SJSA1 (cell line): ENCODE data around the gene MYLK2. TPM values are rescaled to one million over a fixed set of nuclear protein-coding genes. Genes with fewer than 3 reads are reported as not detected.

ENCODE experiments used
- DNase-seq, 2 experiments: peaks; one replicate each; pipeline ENCODE4 v3.0.0-alpha.2; 2015 to 2020; ENCODE audit warnings: low spot score in 2 of 2, low read depth in 1 of 2
- H3K27ac ChIP-seq: fragments of 250-450 bp; sonication (Bioruptor Pico); 2 replicates; pipeline ENCODE4 v1.5.1; 2020; ENCODE audit warnings: mild to moderate bottlenecking, moderate library complexity
- H3K27me3 ChIP-seq: fragments of 250-450 bp; sonication (Bioruptor Pico); replicated peaks from 2 replicates; pipeline ENCODE4 v1.5.1; 2020; ENCODE audit warnings: mild to moderate bottlenecking, moderate library complexity
- H3K36me3 ChIP-seq: fragments of 250-450 bp; sonication (Bioruptor Pico); 2 replicates; pipeline ENCODE4 v1.5.1; 2020; ENCODE audit warnings: mild to moderate bottlenecking
- H3K4me1 ChIP-seq: fragments of 250-450 bp; sonication (Bioruptor Pico); replicated peaks from 2 replicates; pipeline ENCODE4 v1.6.1; 2021; ENCODE audit warnings: mild to moderate bottlenecking
- H3K4me3 ChIP-seq: fragments of 250-450 bp; sonication (Bioruptor Pico); 2 replicates; pipeline ENCODE4 v1.5.1; 2020; ENCODE audit warnings: mild to moderate bottlenecking
- H3K9me3 ChIP-seq: fragments of 250-450 bp; sonication (Bioruptor Pico); replicated peaks from 2 replicates; pipeline ENCODE4 v1.5.1; 2020; ENCODE audit warnings: mild to moderate bottlenecking
- total RNA-seq: library from RNA; depleted of rRNA; stranded (reverse); fragments of >200 nt; shearing (Covaris generic); gene quantifications from 2 replicates; pipeline ENCODE4 v1.2.3, GENCODE V29; 2014; rRNA removed

MYLK2 gene
- total RNA-seq, 1 experiment from 2014 or later, result 0.82 TPM

DNA sequence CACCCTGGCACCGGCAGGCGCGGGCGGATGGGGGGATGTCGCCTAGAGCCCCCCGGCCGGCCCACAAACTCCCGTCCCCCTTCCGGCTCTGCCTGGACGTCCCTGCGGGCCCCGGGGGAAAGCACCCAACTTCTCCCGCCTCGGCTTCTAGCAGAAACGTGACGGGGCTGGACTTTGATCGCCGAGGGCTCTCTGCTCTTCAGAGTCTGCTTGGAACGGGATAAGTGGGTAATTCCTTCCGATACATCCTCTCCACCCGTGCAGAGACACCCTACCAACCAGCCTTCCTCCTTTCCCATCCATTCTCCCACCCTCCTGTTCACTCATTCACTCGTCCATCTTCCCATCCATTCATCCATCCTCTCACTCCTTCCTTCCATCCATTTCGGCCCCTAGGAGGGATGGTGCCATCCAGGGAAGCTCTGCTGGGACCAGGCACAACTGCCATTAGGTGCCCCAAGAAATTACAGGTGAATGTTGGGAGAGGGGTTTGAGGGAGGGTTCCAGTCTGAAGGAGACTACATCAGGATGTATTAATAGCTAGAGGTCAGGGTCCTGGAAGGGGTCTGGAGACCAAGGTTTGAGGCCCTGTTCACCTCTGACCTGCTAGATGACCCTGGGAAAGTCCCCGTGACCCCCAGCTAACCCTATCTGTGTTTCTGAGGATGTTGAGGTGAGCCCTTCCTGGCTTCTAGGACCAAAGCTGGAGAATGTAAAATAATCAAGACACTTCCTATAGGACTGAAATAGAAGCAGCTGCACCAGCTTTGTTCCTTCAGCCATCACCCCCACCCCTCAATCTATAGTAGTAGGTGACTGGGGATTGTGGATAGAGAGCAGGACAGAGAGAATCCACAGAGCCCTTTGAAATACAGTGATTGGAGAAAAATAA lies 51.8 kb downstream of the MYLK2 start:
- peaks cover 32% of the 10 kb centered on the region for H3K27me3 ChIP-seq
- DNase-seq, result peak in 1 of 2 experiments; percentile 16
- H3K9me3 ChIP-seq, result no peaks in the 10 kb centered on the region
- H3K4me3 ChIP-seq, result peak overlapping the region; percentile 54
- H3K36me3 ChIP-seq, result no peaks in the 10 kb centered on the region
- no peak overlapping the region for H3K27ac ChIP-seq
- H3K4me1 ChIP-seq, result peaks cover 15% of the 10 kb centered on the region

DNA sequence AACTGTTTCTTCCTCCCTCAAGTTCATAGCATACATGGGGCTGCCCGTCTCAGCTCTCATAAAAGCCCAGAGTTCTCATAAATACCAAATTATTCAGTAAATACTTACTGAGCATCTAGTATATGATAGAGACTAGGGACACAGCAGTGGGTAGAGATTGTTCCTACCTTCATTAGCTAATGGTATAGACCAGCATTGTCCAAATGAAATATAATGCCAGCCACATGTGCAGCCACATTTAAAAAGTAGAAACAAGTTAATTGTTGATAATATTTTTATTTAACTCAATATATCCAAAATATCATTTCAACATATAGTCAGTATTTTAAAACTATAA lies 52.4 kb downstream of the MYLK2 start:
- Histone ChIP-seq H3K27ac (no peak overlapping the region), H3K4me3 (no peak overlapping the region), H3K36me3 (no peaks in the 10 kb centered on the region), H3K27me3 (peaks cover 32% of the 10 kb centered on the region), H3K9me3 (no peaks in the 10 kb centered on the region), H3K4me1 (peaks cover 15% of the 10 kb centered on the region)
- peak in 1 of 2 experiments; percentile 8 for DNase-seq

DNA sequence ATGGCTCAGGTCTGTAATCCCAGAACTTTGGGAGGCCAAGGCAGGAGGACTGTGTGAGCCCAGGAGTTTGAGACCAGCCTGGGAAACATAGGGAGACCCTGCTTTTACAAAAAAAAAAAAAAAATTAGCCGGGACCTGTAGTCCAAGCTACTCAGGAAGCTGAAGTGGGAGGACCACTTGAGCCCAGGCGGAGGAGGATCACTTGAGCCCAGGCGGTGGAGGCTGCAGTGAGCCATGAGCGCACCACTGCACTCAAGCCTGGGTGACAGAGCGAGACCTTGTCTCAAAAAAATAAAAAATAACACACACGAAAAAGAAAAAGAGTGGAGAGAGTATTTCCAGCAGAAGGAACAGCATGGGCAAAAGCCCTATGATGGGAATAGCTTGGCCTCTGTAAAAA lies 53.2 kb downstream of the MYLK2 start:
- Histone ChIP-seq H3K4me1 (peaks cover 15% of the 10 kb centered on the region), H3K36me3 (no peaks in the 10 kb centered on the region), H3K27ac (no peak overlapping the region), H3K4me3 (no peak overlapping the region), H3K9me3 (no peaks in the 10 kb centered on the region), H3K27me3 (peaks cover 32% of the 10 kb centered on the region)
- peak in 1 of 2 experiments; percentile 5 for DNase-seq

DNA sequence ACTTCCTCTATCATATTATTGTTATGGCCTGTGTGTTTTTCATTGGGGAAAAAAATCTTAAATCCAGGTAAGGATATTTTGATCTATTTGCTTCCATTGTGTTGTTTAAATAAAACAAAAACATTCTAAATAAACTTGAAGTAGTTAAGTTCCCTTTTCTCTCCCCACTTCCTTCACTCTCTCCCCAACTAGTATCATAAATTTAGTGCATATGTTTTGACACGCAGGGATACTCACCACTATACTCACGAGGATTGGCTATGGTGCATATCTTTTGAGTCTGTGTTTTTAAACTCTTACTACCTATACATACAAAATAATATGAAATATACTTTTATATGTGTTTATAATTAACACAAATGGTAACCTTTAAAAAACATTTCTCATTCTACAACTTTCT lies 56.5 kb downstream of the MYLK2 start:
- Histone ChIP-seq H3K36me3 (no peaks in the 10 kb centered on the region), H3K4me1 (peaks cover 10% of the 10 kb centered on the region), H3K27ac (no peak overlapping the region), H3K9me3 (no peaks in the 10 kb centered on the region), H3K27me3 (peaks cover 13% of the 10 kb centered on the region), H3K4me3 (no peak overlapping the region)
- no peak for DNase-seq

DNA sequence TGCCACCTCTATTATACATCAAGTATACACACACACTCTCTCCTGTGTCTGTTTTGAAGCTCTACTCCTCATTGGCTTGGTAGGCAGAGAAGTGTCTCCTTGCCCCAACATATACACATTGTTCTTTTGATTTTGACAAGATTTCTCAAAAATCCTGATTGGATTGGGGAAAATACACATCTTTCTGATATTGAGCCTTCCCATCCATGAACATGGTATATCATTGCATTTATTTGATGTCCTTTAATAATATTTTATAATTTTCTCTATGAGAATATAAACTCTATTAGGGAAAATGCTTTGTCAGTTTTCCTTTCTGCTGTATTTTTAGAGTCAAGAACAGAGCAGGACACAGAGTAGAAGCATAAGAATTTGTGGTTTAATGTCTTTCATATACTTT lies 58.5 kb downstream of the MYLK2 start:
- Histone ChIP-seq H3K36me3 (no peaks in the 10 kb centered on the region), H3K27me3 (no peaks in the 10 kb centered on the region), H3K4me1 (peaks cover 8% of the 10 kb centered on the region; the same call in 1 of the 2 replicates), H3K9me3 (no peaks in the 10 kb centered on the region), H3K27ac (no peak overlapping the region), H3K4me3 (no peak overlapping the region)
- no peak for DNase-seq

DNA sequence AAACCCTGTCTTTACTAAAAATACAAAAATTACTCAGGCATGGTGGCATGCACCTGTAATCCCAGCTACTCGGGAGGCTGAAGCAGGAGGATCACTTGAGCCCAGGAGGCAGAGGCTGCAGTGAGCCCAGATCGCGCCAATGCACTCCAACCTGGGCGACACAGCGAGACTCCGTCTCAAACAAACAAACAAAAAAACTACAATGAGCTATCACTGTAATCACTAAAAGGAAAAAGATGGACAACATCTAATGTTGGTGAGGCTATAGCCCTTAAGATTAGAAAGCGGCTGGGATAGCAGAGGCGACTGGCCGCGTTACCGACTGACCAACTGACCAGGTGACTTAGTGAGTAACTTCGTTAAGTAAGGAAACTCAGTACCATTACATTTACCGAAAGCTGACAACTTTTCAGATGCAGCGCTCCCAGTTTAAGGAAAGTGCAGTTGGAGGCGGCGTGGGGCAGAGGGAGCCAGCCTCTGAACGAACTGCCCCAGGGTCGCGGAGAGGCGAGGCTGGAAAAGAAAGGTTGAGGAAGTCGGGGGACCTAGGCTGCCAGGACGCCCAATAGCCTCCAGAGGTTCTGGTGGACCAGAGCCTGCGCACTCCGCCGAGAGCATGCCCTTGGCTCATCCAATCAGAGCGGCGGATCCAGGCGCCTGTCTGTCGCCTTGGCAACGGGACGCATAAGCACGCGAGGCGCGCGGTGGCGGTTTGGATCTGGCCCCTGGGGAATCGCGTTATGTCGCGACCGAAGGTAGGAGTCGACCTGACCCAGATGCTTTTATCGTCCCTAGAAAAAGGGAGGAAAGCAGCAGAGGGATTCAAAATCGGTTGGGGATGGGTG lies 60.2 kb downstream of the MYLK2 start:
- Histone ChIP-seq H3K36me3 (no peaks in the 10 kb centered on the region), H3K27ac (peak overlapping the region; percentile 80), H3K27me3 (no peaks in the 10 kb centered on the region), H3K9me3 (no peaks in the 10 kb centered on the region), H3K4me3 (peak overlapping the region; percentile 43), H3K4me1 (peaks cover 8% of the 10 kb centered on the region; the same call in 1 of the 2 replicates)
- DNase-seq, result peak; percentile 92 to 95

DNA sequence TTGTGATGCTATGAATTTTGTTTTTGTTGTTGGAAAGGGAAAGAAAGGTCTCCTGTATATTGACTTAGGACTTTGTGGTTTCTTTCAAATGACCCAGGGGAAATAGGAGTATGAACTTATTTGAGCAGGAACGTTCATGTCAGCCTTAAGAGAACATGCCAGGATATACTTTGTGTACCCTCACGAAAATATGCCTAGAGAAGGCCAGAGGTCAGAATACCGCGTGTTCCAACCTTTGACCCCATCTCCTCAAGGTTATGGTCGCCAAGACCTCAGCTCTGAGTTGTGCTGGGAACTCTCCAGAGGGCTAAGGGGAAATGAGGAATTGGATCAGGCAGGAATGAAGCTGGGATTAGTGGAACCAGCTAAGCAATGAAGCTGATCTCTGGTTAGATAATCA lies 62.8 kb downstream of the MYLK2 start:
- Histone ChIP-seq H3K27me3 (no peaks in the 10 kb centered on the region), H3K27ac (no peak overlapping the region), H3K36me3 (no peaks in the 10 kb centered on the region), H3K9me3 (no peaks in the 10 kb centered on the region), H3K4me1 (peaks cover 8% of the 10 kb centered on the region; the same call in 1 of the 2 replicates), H3K4me3 (no peak overlapping the region)
- DNase-seq, result no peak

DNA sequence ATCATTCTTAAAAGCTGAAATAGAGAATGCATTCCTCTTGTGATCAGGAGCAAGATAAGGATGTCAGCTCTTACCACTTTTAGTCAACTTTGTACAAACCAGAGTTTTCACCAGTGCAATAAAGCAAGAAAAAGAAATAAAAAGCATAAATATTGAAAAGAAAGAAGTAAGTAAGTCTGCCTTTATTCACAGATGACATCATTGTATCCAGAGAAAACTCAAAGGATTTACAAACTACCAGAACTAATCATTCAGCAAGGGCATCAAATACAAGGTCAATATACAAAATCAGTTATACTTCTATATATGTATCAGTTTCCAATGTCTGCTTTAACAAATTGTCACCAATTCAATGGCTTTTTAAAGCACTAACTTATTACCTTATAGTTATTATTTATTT lies 64.7 kb downstream of the MYLK2 start:
- H3K27me3 ChIP-seq, result no peaks in the 10 kb centered on the region
- H3K9me3 ChIP-seq, result no peaks in the 10 kb centered on the region
- no peak overlapping the region for H3K4me3 ChIP-seq
- H3K36me3 ChIP-seq, result no peaks in the 10 kb centered on the region
- DNase-seq, result no peak
- H3K27ac ChIP-seq, result no peak overlapping the region
- peaks cover 8% of the 10 kb centered on the region; the same call in 1 of the 2 replicates for H3K4me1 ChIP-seq

Other genes with a start within 250 kb of the MYLK2 start
- 700 and 729 TPM in 2 replicates for gene ID1, start 214.1 kb upstream of the MYLK2 start, total RNA-seq
- gene COX4I2, start 181.4 kb upstream of the MYLK2 start, total RNA-seq, result not detected in 2 replicates
- 103 and 106 TPM in 2 replicates for gene BCL2L1, start 96.5 kb upstream of the MYLK2 start, total RNA-seq
- 212 and 238 TPM in 2 replicates for gene TPX2, start 80.1 kb upstream of the MYLK2 start, total RNA-seq
- gene FOXS1, start 26.2 kb downstream of the MYLK2 start, total RNA-seq, result 0.25 and 1.5 TPM in 2 replicates
- gene DUSP15, start 51.2 kb downstream of the MYLK2 start, total RNA-seq, result 1.5 and 3.4 TPM in 2 replicates
- not detected in 2 replicates for gene TTLL9, start 51.3 kb downstream of the MYLK2 start, total RNA-seq
- gene PDRG1, start 132.7 kb downstream of the MYLK2 start, total RNA-seq, result 6.6 and 13.4 TPM in 2 replicates
- gene XKR7, start 148.8 kb downstream of the MYLK2 start, total RNA-seq, result not detected in 2 replicates
- not detected in 2 replicates for gene CCM2L, start 191.1 kb downstream of the MYLK2 start, total RNA-seq
- not detected in 2 replicates for gene HCK, start 232.9 kb downstream of the MYLK2 start, total RNA-seq